ENCODE data around the gene PHACTR4. TPM values are rescaled to one million over a fixed set of nuclear protein-coding genes. Genes with fewer than 3 reads are reported as not detected.
"Not testable (repeated sequence)": the region's sequence is repeated elsewhere in the genome, so short reads cannot be mapped to it uniquely, and the experiment has no call there.

The PHACTR4 gene
- total RNA-seq, 1 experiment from 2014 or later: 10.0 TPM

DNA sequence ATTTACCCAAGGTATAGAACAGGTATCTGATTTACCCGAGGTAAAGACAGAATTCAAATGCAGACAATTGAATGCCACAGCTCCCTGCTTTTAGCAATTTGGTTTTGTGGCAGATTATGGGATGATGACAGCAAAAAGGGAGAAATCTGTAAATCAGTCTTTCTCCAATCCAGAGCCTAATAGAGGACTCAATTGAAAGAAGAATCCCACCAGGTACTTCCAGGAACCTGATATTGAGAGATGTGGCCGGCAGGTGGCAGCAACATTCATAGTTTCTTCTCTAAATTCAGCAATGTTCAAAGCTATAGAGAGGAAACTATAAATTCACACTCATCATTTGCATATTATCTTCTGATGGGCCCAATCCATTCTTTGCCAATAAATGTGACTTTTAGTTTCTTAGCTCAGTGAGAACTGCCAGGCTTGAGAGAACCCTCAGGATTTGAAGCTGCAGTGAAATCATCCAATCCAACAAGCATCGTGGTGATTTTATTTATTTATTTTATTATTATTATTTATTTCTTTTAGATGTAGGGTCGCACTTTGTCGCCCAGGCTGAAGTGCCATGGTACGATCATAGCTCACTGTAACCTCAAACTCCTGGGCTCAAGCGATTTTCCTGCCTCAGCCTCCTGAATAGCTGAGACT lies 9.8 kb upstream of the PHACTR4 start:
- peak; percentile 90 for DNase-seq
- H3K9me3 ChIP-seq (ENCODE audit: low read length): no peaks in the 10 kb centered on the region
- H3K27ac ChIP-seq (ENCODE audit: low read length): no peak overlapping the region
- no peak overlapping the region for H3K9ac ChIP-seq (ENCODE audit: low read length)
- no peaks in the 10 kb centered on the region for H3K27me3 ChIP-seq (ENCODE audit: low read length)
- no peaks in the 10 kb centered on the region for H3K36me3 ChIP-seq (ENCODE audit: insufficient read depth, low read length)
- no peaks in the 10 kb centered on the region for H3K79me2 ChIP-seq (ENCODE audit: low read length)
- no peaks in the 10 kb centered on the region for H3K9me2 ChIP-seq (replicated peaks; ENCODE audit: insufficient read depth, low read length)
- H4K20me1 ChIP-seq (ENCODE audit: insufficient read depth, low read depth, low read length): no peaks in the 10 kb centered on the region
- no peak overlapping the region for H2AFZ ChIP-seq (ENCODE audit: low read length)
- H3K4me3 ChIP-seq (ENCODE audit: low read length): no peak overlapping the region
- peaks cover 3% of the 10 kb centered on the region for H3K4me1 ChIP-seq (ENCODE audit: low read length)
- no peak overlapping the region for H3K4me2 ChIP-seq (ENCODE audit: low read depth, low read length, poor library complexity, severe bottlenecking)

DNA sequence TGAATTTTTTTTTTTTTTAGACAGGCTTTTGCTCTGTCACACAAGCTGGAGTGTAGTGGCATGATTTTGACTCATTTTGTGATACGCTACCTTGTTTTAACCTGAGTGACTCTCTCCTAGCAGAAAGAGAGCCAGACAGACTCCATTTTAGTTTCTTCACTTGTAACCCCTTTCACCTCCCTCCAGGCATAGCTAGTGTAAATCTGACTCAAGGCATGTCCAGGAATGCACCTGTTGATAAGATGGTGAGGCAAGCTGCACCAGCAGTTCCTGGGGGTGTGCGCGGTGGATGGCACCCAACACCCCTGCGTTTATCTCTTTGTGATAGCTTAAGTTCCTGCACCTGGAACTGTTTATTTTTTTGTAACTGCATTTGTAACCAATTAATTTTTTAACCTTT lies 4.7 kb upstream of the PHACTR4 start:
- Histone ChIP-seq H4K20me1 (ENCODE audit: insufficient read depth, low read depth, low read length) (no peaks in the 10 kb centered on the region), H3K27me3 (ENCODE audit: low read length) (no peaks in the 10 kb centered on the region), H3K79me2 (ENCODE audit: low read length) (peaks cover under 1% of the 10 kb centered on the region), H3K4me2 (ENCODE audit: low read depth, low read length, poor library complexity, severe bottlenecking) (no peak overlapping the region), H3K4me1 (ENCODE audit: low read length) (peaks cover 7% of the 10 kb centered on the region), H3K9me3 (ENCODE audit: low read length) (no peaks in the 10 kb centered on the region), H3K9ac (ENCODE audit: low read length) (no peak overlapping the region), H3K9me2 (replicated peaks; ENCODE audit: insufficient read depth, low read length) (no peaks in the 10 kb centered on the region), H3K27ac (ENCODE audit: low read length) (no peak overlapping the region), H3K36me3 (ENCODE audit: insufficient read depth, low read length) (no peaks in the 10 kb centered on the region), H3K4me3 (ENCODE audit: low read length) (no peak overlapping the region), H2AFZ (ENCODE audit: low read length) (no peak overlapping the region)
- DNase-seq: no peak

DNA sequence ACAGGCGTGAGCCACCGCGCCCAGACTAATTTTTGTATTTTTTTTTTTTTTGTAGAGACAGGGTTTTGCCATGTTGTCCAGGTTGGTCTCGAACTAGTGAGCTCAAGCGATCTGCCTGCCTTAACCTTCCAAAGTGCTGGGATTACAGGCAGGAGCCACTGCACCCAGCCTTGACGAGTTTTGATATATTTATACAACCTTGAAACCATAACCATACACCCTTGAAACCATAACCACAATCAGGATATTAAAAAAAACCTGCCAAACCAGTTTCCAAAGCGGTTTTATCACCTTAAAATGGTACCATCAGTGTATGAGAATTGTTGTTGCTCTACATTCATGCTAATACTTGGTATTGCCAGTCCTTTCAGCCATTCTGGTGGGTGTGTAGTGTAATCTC lies 3.7 kb upstream of the PHACTR4 start:
- Histone ChIP-seq H2AFZ (ENCODE audit: low read length) (no peak overlapping the region), H3K4me1 (ENCODE audit: low read length) (peaks cover 11% of the 10 kb centered on the region), H3K9me2 (replicated peaks; ENCODE audit: insufficient read depth, low read length) (no peaks in the 10 kb centered on the region), H3K36me3 (ENCODE audit: insufficient read depth, low read length) (no peaks in the 10 kb centered on the region), H3K27me3 (ENCODE audit: low read length) (no peaks in the 10 kb centered on the region), H3K9ac (ENCODE audit: low read length) (no peak overlapping the region), H3K79me2 (ENCODE audit: low read length) (peaks cover 10% of the 10 kb centered on the region), H3K4me3 (ENCODE audit: low read length) (no peak overlapping the region), H4K20me1 (ENCODE audit: insufficient read depth, low read depth, low read length) (no peaks in the 10 kb centered on the region), H3K4me2 (ENCODE audit: low read depth, low read length, poor library complexity, severe bottlenecking) (no peak overlapping the region), H3K27ac (ENCODE audit: low read length) (no peak overlapping the region), H3K9me3 (ENCODE audit: low read length) (no peaks in the 10 kb centered on the region)
- DNase-seq: no peak

DNA sequence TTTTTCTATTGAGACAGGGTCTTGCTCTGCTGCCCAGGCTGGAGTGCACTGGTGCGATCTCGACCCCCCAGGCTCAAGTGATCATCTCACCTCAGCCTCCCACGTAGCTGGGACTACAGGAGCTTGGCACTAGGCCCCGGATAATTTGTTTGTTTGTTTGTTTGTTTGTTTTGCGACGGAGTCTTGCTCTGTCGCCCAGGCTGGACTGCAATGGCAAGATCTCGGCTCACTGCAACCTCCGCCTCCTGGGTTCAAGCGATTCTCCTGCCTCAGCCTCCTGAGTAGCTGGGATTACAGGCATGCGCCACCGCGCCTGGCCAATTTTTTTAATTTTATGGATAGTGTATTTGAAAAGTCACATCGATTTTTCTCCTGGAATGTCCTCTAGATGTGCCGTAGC lies 932 bp upstream of the PHACTR4 start:
- H3K9me2 ChIP-seq (replicated peaks; ENCODE audit: insufficient read depth, low read length); DNase-seq; H3K27me3 ChIP-seq (ENCODE audit: low read length); H3K9me3 ChIP-seq (ENCODE audit: low read length); H4K20me1 ChIP-seq (ENCODE audit: insufficient read depth, low read depth, low read length); H3K36me3 ChIP-seq (ENCODE audit: insufficient read depth, low read length): not testable (repeated sequence)
- Histone ChIP-seq H3K4me3 (ENCODE audit: low read length) (peak overlapping the region; percentile 86; the same call in 1 of the 2 replicates), H3K79me2 (ENCODE audit: low read length) (peaks cover 36% of the 10 kb centered on the region), H3K4me2 (ENCODE audit: low read depth, low read length, poor library complexity, severe bottlenecking) (peak overlapping the region; percentile 75), H3K4me1 (ENCODE audit: low read length) (peaks cover 24% of the 10 kb centered on the region), H3K9ac (ENCODE audit: low read length) (peak overlapping the region; percentile 99), H2AFZ (ENCODE audit: low read length) (peak overlapping the region; percentile 71; the same call in 1 of the 2 replicates), H3K27ac (ENCODE audit: low read length) (peak overlapping the region; percentile 85; the same call in 1 of the 2 replicates)

DNA sequence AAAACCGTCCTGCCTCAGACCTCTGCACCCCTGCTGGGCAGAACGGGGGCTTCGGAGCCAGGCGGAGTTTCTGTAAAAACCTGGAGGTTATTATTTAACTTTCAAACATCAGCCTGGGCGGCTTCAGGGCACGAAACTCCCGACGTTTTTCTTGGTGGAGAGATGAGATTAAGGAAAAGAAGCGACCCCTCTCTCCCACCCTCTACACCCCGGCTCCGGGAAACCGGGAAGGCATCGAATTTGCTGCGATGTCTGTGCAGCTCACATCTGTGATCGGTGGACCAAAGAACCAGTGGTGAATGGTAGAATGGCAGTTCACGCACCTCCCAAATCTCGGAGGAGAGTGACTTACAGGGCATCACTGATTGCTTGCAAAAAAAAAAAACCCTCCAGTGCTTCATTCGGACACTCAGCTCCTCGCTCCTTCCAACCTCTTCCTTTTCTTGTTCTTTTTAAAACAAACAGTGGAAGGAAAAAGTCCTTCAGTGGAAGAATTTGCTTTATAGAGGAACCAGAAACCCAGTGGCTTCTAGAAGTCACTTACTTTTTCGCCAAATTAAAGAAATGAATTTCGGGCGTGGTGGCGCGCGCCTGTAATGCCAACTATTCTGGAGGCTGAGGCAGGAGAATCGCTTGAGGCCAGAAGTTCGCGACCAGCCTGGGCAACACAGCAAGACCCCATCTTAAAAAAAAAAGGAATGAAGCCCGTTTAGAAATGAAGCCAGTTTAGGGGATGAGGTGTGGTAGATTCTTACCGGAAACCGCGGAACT lies 884 bp downstream of the PHACTR4 start:
- Histone ChIP-seq H3K9me2 (replicated peaks; ENCODE audit: insufficient read depth, low read length) (no peaks in the 10 kb centered on the region), H3K4me1 (ENCODE audit: low read length) (peaks cover 34% of the 10 kb centered on the region), H3K9me3 (ENCODE audit: low read length) (no peaks in the 10 kb centered on the region), H3K4me3 (ENCODE audit: low read length) (peak overlapping the region; percentile 86), H4K20me1 (ENCODE audit: insufficient read depth, low read depth, low read length) (no peaks in the 10 kb centered on the region), H3K36me3 (ENCODE audit: insufficient read depth, low read length) (no peaks in the 10 kb centered on the region), H3K4me2 (ENCODE audit: low read depth, low read length, poor library complexity, severe bottlenecking) (peak overlapping the region; percentile 75), H3K79me2 (ENCODE audit: low read length) (peaks cover 53% of the 10 kb centered on the region), H3K9ac (ENCODE audit: low read length) (peak overlapping the region; percentile 99), H3K27me3 (ENCODE audit: low read length) (no peaks in the 10 kb centered on the region), H2AFZ (ENCODE audit: low read length) (peak overlapping the region; percentile 71; the same call in 1 of the 2 replicates), H3K27ac (ENCODE audit: low read length) (peak overlapping the region; percentile 85)
- DNase-seq: peak; percentile 81

DNA sequence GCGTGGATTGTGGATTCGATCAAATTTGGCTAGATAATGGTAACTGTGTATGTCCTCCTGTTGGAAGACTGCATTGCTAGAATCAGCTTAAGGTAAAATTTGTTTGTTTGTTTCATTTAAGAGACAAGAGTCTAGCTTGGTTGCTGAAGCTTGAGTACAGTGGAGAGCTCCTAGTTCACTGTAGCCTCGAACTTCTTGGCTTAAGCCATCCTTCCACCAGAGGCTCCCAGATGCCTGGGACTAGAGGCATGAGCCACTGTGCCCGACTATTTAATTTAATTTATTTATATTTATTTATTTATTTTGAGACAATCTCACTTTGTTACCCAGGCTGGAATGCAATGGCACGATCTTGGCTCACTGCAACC lies 1.5 kb downstream of the PHACTR4 start:
- Histone ChIP-seq H3K4me2 (ENCODE audit: low read depth, low read length, poor library complexity, severe bottlenecking) (peak overlapping the region; percentile 75), H3K79me2 (ENCODE audit: low read length) (peaks cover 57% of the 10 kb centered on the region), H3K9ac (ENCODE audit: low read length) (peak overlapping the region; percentile 99), H3K36me3 (ENCODE audit: insufficient read depth, low read length) (no peaks in the 10 kb centered on the region), H3K9me3 (ENCODE audit: low read length) (no peaks in the 10 kb centered on the region), H3K27ac (ENCODE audit: low read length) (no peak overlapping the region), H3K4me1 (ENCODE audit: low read length) (peaks cover 34% of the 10 kb centered on the region), H4K20me1 (ENCODE audit: insufficient read depth, low read depth, low read length) (no peaks in the 10 kb centered on the region), H2AFZ (ENCODE audit: low read length) (no peak overlapping the region), H3K9me2 (replicated peaks; ENCODE audit: insufficient read depth, low read length) (no peaks in the 10 kb centered on the region), H3K4me3 (ENCODE audit: low read length) (peak overlapping the region; percentile 86), H3K27me3 (ENCODE audit: low read length) (no peaks in the 10 kb centered on the region)
- DNase-seq: no peak

DNA sequence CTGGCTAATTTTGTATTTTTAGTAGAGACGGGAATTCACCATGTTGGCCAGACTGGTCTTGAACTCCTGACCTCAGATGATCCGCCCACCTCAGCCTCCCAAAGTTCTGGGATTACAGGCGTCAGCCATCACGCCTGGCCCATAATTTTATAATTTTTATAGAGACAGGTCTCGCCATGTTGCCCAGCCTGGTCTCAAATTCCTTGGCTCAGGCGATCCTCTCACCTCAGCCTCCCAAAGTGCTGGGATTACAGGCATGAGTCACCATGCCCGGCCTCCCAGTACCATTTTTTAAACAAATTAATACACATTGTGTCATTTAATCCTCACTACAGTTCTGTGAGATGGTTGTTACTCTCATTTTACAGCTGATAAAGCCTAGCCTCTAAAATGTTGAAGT lies 3.9 kb downstream of the PHACTR4 start:
- H3K4me1 ChIP-seq (ENCODE audit: low read length): peaks cover 34% of the 10 kb centered on the region
- H2AFZ ChIP-seq (ENCODE audit: low read length); H3K9ac ChIP-seq (ENCODE audit: low read length); H3K27me3 ChIP-seq (ENCODE audit: low read length); H4K20me1 ChIP-seq (ENCODE audit: insufficient read depth, low read depth, low read length); H3K36me3 ChIP-seq (ENCODE audit: insufficient read depth, low read length); DNase-seq; H3K9me2 ChIP-seq (replicated peaks; ENCODE audit: insufficient read depth, low read length); H3K9me3 ChIP-seq (ENCODE audit: low read length); H3K4me3 ChIP-seq (ENCODE audit: low read length): not testable (repeated sequence)
- peaks cover 73% of the 10 kb centered on the region for H3K79me2 ChIP-seq (ENCODE audit: low read length)
- peak overlapping the region; percentile 51; the same call in 1 of the 2 replicates for H3K27ac ChIP-seq (ENCODE audit: low read length)
- peak overlapping the region; percentile 38 for H3K4me2 ChIP-seq (ENCODE audit: low read depth, low read length, poor library complexity, severe bottlenecking)

DNA sequence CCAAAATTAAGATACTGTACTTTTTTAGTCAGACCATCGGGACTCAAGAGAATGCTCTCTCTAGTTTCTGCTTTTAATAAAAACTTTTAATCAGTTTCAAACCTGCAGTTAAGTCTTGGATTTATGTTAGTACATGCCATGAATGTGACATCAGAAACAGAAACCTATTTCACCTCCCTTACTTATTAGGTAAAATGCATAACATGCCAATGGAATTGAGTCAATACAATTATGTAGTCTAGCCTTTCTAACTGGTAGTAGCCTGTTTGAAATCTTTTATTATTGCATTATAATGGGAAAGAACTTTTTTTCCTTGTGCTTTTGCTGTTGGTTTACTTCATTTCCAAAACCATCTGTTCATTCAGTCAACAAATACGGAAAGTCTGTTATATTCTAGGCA lies 4.8 kb downstream of the PHACTR4 start:
- Histone ChIP-seq H3K79me2 (ENCODE audit: low read length) (peaks cover 81% of the 10 kb centered on the region), H3K9me3 (ENCODE audit: low read length) (no peaks in the 10 kb centered on the region), H4K20me1 (ENCODE audit: insufficient read depth, low read depth, low read length) (no peaks in the 10 kb centered on the region), H3K4me3 (ENCODE audit: low read length) (no peak overlapping the region), H3K4me2 (ENCODE audit: low read depth, low read length, poor library complexity, severe bottlenecking) (peak overlapping the region; percentile 38), H3K9ac (ENCODE audit: low read length) (no peak overlapping the region), H3K36me3 (ENCODE audit: insufficient read depth, low read length) (no peaks in the 10 kb centered on the region), H3K27me3 (ENCODE audit: low read length) (no peaks in the 10 kb centered on the region), H2AFZ (ENCODE audit: low read length) (no peak overlapping the region), H3K27ac (ENCODE audit: low read length) (peak overlapping the region; percentile 51), H3K4me1 (ENCODE audit: low read length) (peaks cover 30% of the 10 kb centered on the region), H3K9me2 (replicated peaks; ENCODE audit: insufficient read depth, low read length) (no peaks in the 10 kb centered on the region)
- no peak for DNase-seq

Data from Karpas-422 (cell line).